GM19023 (cell line): ENCODE measurements around the gene USH2A.

Experiments used
- ATAC-seq: cut with Tn5 transposase; IDR thresholded peaks from one replicate; pipeline ENCODE4 v1.9.1; 2021; ENCODE audit warnings: mild to moderate bottlenecking, moderate library complexity; ENCODE audit not compliant: unreplicated experiment

The USH2A gene

GRCh38 chr1:216422821-216423520 lies at the start of gene USH2A:
USH2A (minus strand) TSS chr1:216423448; CDS start chr1:216422336, 1,112 bp downstream.
- no peak for ATAC-seq

GRCh38 chr1:216466162-216466801 lies 43.0 kb upstream of the USH2A start:
- no peak for ATAC-seq

- ATAC-seq, result no peak
Observed at GRCh38 chr1:216464489-216464888, 41.2 kb upstream of the USH2A start.

- ATAC-seq, result no peak
Observed at GRCh38 chr1:216462066-216462775, 39.0 kb upstream of the USH2A start.

- ATAC-seq, result no peak
Observed at GRCh38 chr1:216461466-216461865, 38.2 kb upstream of the USH2A start.

GRCh38 chr1:216459651-216460207 lies 36.5 kb upstream of the USH2A start:
- no peak for ATAC-seq

GRCh38 chr1:216458812-216459211 lies 35.6 kb upstream of the USH2A start:
- ATAC-seq, result no peak

GRCh38 chr1:216457356-216457755 lies 34.1 kb upstream of the USH2A start:
- ATAC-seq, result no peak

GRCh38 chr1:216456682-216457081 lies 33.4 kb upstream of the USH2A start:
- no peak for ATAC-seq

- ATAC-seq, result no peak
Observed at GRCh38 chr1:216453777-216454176, 30.5 kb upstream of the USH2A start.

GRCh38 chr1:216450227-216450626 lies 27.0 kb upstream of the USH2A start:
- ATAC-seq, result no peak

GRCh38 chr1:216448011-216448510 lies 24.8 kb upstream of the USH2A start:
- ATAC-seq, result no peak

GRCh38 chr1:216437603-216438002 lies 14.4 kb upstream of the USH2A start:
- no peak for ATAC-seq

- ATAC-seq, result no peak
Observed at GRCh38 chr1:216434232-216434631, 11.0 kb upstream of the USH2A start.

GRCh38 chr1:216433175-216433574 lies 9.9 kb upstream of the USH2A start:
- no peak for ATAC-seq

GRCh38 chr1:216430744-216431143 lies 7.5 kb upstream of the USH2A start:
- ATAC-seq, result no peak

GRCh38 chr1:216425577-216425976 lies 2.3 kb upstream of the USH2A start:
- ATAC-seq, result no peak

- no peak for ATAC-seq
Observed at GRCh38 chr1:216420746-216421145, 2.5 kb downstream of the USH2A start.

GRCh38 chr1:216420263-216420662 lies 3.0 kb downstream of the USH2A start:
- no peak for ATAC-seq

GRCh38 chr1:216416488-216416887 lies 6.8 kb downstream of the USH2A start:
- ATAC-seq, result no peak

- no peak for ATAC-seq
Observed at GRCh38 chr1:216410026-216410425, 13.2 kb downstream of the USH2A start.
